Colonic mucosa (tissue), 4 donors: ENCODE data around the gene TLE4. TPM values are rescaled to one million over a fixed set of nuclear protein-coding genes. Genes with fewer than 3 reads are reported as not detected.

Experiments used
- DNase-seq: peaks from one replicate; pipeline ENCODE4 v3.0.0-alpha.2; 2020
- H3K27ac ChIP-seq: fragments of 200-600 bp; one replicate; pipeline ENCODE4 v1.8.0; 2021
- H3K27me3 ChIP-seq: fragments of 200-600 bp; one replicate; pipeline ENCODE4 v1.8.0; 2021
- H3K36me3 ChIP-seq: fragments of 200-600 bp; one replicate; pipeline ENCODE4 v1.8.0; 2021
- H3K4me1 ChIP-seq: fragments of 200-600 bp; one replicate; pipeline ENCODE4 v1.8.0; 2021; ENCODE audit warnings: mild to moderate bottlenecking
- H3K4me3 ChIP-seq: fragments of 200-600 bp; one replicate; pipeline ENCODE4 v1.8.0; 2021
- H3K9ac ChIP-seq, 2 donors: one replicate each; pipeline ENCODE4 v1.7.0; 2013; ENCODE audit warnings: control low read depth in 2 of 2, low read depth in 2 of 2, low read length in 2 of 2
- H3K9me3 ChIP-seq: fragments of 200-600 bp; one replicate; pipeline ENCODE4 v1.8.0; 2021
- CTCF ChIP-seq: fragments of 200-600 bp; IDR thresholded peaks from one replicate; pipeline ENCODE4 v1.8.0; 2022; ENCODE audit warnings: antibody characterized with exemption, mild to moderate bottlenecking
- intact Hi-C: fragments of 100-400 bp; cut with DNase I; formaldehyde crosslinking; loops from one replicate; pipeline ENCODE4 v1.14.1; 2022
- total RNA-seq, 2 donors: library from RNA; stranded (reverse); fragmentation: NEBNext Ultra II Directional in 1 of 2; extraction: Animal tissue kit (Norgen Biotek cat#: 25700) in 1 of 2; gene quantifications; one replicate each; pipeline ENCODE4 v1.2.1, GENCODE V29; 2021
- donor health status: healthy.
- donor health status: DM: no; HTN: no; CAD: no.
- donor health status: DM: no; HTN: no; CAD: no.

Gene TLE4
- total RNA-seq, 2 donors from 2014 or later: 8.0 to 17.6 TPM

- TF ChIP-seq CTCF: no peak
- no peaks in the 10 kb centered on the region for H3K9me3 ChIP-seq
- no peak overlapping the region for H3K9ac ChIP-seq
- no peak for DNase-seq
- no peaks in the 10 kb centered on the region for H3K27me3 ChIP-seq
- H3K27ac ChIP-seq: no peak overlapping the region
- H3K36me3 ChIP-seq: no peaks in the 10 kb centered on the region
- no peak overlapping the region for H3K4me3 ChIP-seq
- intact Hi-C loops: no loop called here
- H3K4me1 ChIP-seq: peaks cover 3% of the 10 kb centered on the region
Observed at GRCh38 chr9:79577969-79578723, 6.4 kb downstream of the TLE4 start.

GRCh38 chr9:79578891-79579290 is 7.1 kb downstream of the TLE4 start:
- Histone ChIP-seq H3K4me1 (peaks cover 3% of the 10 kb centered on the region), H3K36me3 (no peaks in the 10 kb centered on the region), H3K9me3 (no peaks in the 10 kb centered on the region), H3K4me3 (no peak overlapping the region), H3K27me3 (no peaks in the 10 kb centered on the region), H3K27ac (no peak overlapping the region), H3K9ac (no peak overlapping the region)
- no peak for TF ChIP-seq CTCF
- intact Hi-C loops: no loop called here
- no peak for DNase-seq

- TF ChIP-seq CTCF: no peak
- H3K4me3 ChIP-seq: no peak overlapping the region
- peaks cover 3% of the 10 kb centered on the region for H3K4me1 ChIP-seq
- intact Hi-C loops: no loop called here
- no peak overlapping the region for H3K9ac ChIP-seq
- H3K9me3 ChIP-seq: no peaks in the 10 kb centered on the region
- no peak for DNase-seq
- no peaks in the 10 kb centered on the region for H3K27me3 ChIP-seq
- H3K36me3 ChIP-seq: no peaks in the 10 kb centered on the region
- no peak overlapping the region for H3K27ac ChIP-seq
Observed at GRCh38 chr9:79579624-79580023, 7.9 kb downstream of the TLE4 start.

- H3K36me3 ChIP-seq: no peaks in the 10 kb centered on the region
- no peak overlapping the region for H3K27ac ChIP-seq
- no peak for TF ChIP-seq CTCF
- peaks cover 3% of the 10 kb centered on the region for H3K4me1 ChIP-seq
- DNase-seq: no peak
- no peak overlapping the region for H3K9ac ChIP-seq
- intact Hi-C loops: no loop called here
- H3K4me3 ChIP-seq: no peak overlapping the region
- no peaks in the 10 kb centered on the region for H3K27me3 ChIP-seq
- H3K9me3 ChIP-seq: no peaks in the 10 kb centered on the region
Observed at GRCh38 chr9:79580055-79580454, 8.3 kb downstream of the TLE4 start.

- DNase-seq: peak; percentile 42
- Histone ChIP-seq H3K36me3 (no peaks in the 10 kb centered on the region), H3K4me1 (peaks cover 3% of the 10 kb centered on the region), H3K9ac (no peak overlapping the region), H3K27ac (no peak overlapping the region), H3K4me3 (no peak overlapping the region), H3K9me3 (no peaks in the 10 kb centered on the region), H3K27me3 (no peaks in the 10 kb centered on the region)
- no peak for TF ChIP-seq CTCF
- intact Hi-C loops: no loop called here
Observed at GRCh38 chr9:79581388-79581787, 9.6 kb downstream of the TLE4 start.
